ENCODE data around the gene BYSL. TPM values are rescaled to one million over a fixed set of nuclear protein-coding genes. Genes with fewer than 3 reads are reported as not detected.

BYSL gene
- polyA plus RNA-seq, 1 experiment, result 28.5 TPM

GRCh38 chr6:41938590-41939175 is 17.4 kb downstream of the BYSL start:
- ChIA-PET POLR2A (interaction anchor here (0.6 kb wide), 1 partner anchor 82 kb away, joined by 3 read pairs; no protein-coding TSS in a partner anchor), CTCF (interaction anchor here (1.1 to 10.5 kb wide), 8 partner anchors 11 to 152 kb away, joined by 3 to 152 read pairs (median 14); partner anchors contain the start of genes BYSL, MED20, TAF8 and TOMM6)
- Histone ChIP-seq H3K36me3 (ENCODE audit: control insufficient read depth, insufficient read depth, low read length) (peaks cover 12% of the 10 kb centered on the region), H3K27me3 (ENCODE audit: control insufficient read depth, insufficient read depth, low read length) (no peaks in the 10 kb centered on the region), H3K4me3 (ENCODE audit: low read depth, low read length) (no peak overlapping the region)
- no peak for DNase-seq (ENCODE audit: low read depth)
- TF ChIP-seq, protein P1, sequence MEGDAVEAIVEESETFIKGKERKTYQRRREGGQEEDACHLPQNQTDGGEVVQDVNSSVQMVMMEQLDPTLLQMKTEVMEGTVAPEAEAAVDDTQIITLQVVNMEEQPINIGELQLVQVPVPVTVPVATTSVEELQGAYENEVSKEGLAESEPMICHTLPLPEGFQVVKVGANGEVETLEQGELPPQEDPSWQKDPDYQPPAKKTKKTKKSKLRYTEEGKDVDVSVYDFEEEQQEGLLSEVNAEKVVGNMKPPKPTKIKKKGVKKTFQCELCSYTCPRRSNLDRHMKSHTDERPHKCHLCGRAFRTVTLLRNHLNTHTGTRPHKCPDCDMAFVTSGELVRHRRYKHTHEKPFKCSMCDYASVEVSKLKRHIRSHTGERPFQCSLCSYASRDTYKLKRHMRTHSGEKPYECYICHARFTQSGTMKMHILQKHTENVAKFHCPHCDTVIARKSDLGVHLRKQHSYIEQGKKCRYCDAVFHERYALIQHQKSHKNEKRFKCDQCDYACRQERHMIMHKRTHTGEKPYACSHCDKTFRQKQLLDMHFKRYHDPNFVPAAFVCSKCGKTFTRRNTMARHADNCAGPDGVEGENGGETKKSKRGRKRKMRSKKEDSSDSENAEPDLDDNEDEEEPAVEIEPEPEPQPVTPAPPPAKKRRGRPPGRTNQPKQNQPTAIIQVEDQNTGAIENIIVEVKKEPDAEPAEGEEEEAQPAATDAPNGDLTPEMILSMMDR (IDR thresholded peaks at IDR 0.05; ENCODE audit: insufficient read depth, low read depth, low read length), result peak; percentile 6; the same call in 1 of the 2 replicates

DNA sequence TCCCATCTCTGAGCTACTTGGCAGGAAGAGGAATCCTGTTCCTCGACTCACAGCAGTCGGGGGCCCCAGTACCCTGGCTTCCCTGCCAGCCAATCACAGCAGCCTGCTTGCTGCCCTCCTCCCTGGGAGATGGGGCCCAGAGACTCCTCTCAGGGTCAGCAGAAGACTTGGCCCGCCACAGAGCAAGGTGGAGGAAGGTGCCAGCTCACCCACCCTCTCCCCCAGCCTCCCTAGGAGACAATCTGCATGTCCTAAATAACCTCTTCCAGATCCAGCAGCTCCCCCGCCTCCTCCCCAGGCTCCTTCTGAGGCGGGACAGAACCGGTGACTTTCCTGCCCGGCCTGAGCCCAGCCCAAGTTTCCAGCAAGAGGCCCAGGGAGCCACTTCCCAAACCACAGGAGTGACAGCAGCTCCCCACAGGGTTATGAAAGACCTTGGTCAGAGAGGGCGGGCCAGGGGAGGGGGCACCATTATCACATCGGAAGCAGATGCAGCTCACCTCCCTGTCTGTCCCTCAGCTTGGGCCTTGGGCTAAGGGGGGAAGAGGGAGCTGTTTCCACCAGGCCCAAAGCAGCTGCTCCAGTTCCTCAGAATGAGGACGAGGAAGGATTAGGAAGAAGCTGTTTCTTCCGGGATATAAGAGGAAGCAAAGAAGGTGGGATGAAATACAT is 18.0 kb downstream of the BYSL start:
- Histone ChIP-seq H3K4me3 (ENCODE audit: low read depth, low read length) (0 out of 2 replicates have a peak overlapping the region, but pooled peaks have one; percentile 2), H3K27me3 (ENCODE audit: control insufficient read depth, insufficient read depth, low read length) (no peaks in the 10 kb centered on the region), H3K36me3 (ENCODE audit: control insufficient read depth, insufficient read depth, low read length) (peaks cover 11% of the 10 kb centered on the region)
- TF ChIP-seq, protein P1 (IDR thresholded peaks at IDR 0.05; ENCODE audit: insufficient read depth, low read depth, low read length), result no peak
- ChIA-PET POLR2A (interaction anchor here (0.6 kb wide), 1 partner anchor 81 kb away, joined by 3 read pairs; no protein-coding TSS in a partner anchor), CTCF (interaction anchor here (1.7 to 10.5 kb wide), 6 partner anchors 11 to 152 kb away, joined by 5 to 152 read pairs (median 25); partner anchors contain the start of genes BYSL, MED20, TAF8 and TOMM6)
- no peak for DNase-seq (ENCODE audit: low read depth)

- Histone ChIP-seq H3K4me3 (ENCODE audit: low read depth, low read length) (peak overlapping the region; percentile 81), H3K27me3 (ENCODE audit: control insufficient read depth, insufficient read depth, low read length) (no peaks in the 10 kb centered on the region), H3K36me3 (ENCODE audit: control insufficient read depth, insufficient read depth, low read length) (peaks cover 9% of the 10 kb centered on the region)
- ChIA-PET POLR2A (no interaction called here), CTCF (interaction anchor here (2.0 to 10.5 kb wide), 5 partner anchors 12 to 153 kb away, joined by 9 to 152 read pairs (median 30); partner anchors contain the start of genes BYSL, MED20, TAF8 and TOMM6)
- TF ChIP-seq, protein P1 (IDR thresholded peaks at IDR 0.05; ENCODE audit: insufficient read depth, low read depth, low read length), result no peak
- no peak for DNase-seq (ENCODE audit: low read depth)
Measured at GRCh38 chr6:41939848-41940758, 18.8 kb downstream of the BYSL start.

GRCh38 chr6:41940759-41941279 is 19.5 kb downstream of the BYSL start:
- ChIA-PET CTCF (interaction anchor here (2.9 to 10.5 kb wide), 4 partner anchors 13 to 154 kb away, joined by 20 to 152 read pairs (median 56); partner anchors contain the start of genes BYSL, MED20, TAF8 and TOMM6), POLR2A (no interaction called here)
- Histone ChIP-seq H3K27me3 (ENCODE audit: control insufficient read depth, insufficient read depth, low read length) (no peaks in the 10 kb centered on the region), H3K36me3 (ENCODE audit: control insufficient read depth, insufficient read depth, low read length) (peaks cover 3% of the 10 kb centered on the region; the same call in 1 of the 2 replicates), H3K4me3 (ENCODE audit: low read depth, low read length) (peak overlapping the region; percentile 81)
- TF ChIP-seq, protein P1 (IDR thresholded peaks at IDR 0.05; ENCODE audit: insufficient read depth, low read depth, low read length), result no peak
- DNase-seq (ENCODE audit: low read depth), result no peak
